Panc1 (cell line): ENCODE measurements around the gene KCNMB1. TPM values are rescaled to one million over a fixed set of nuclear protein-coding genes. Genes with fewer than 3 reads are reported as not detected.

ENCODE experiments used
- ATAC-seq: fragments of 200-7000 bp; cut with Tn5 transposase; 2 replicates; pipeline ENCODE4 v1.9.1; 2020; ENCODE audit warnings: mild to moderate bottlenecking, moderate library complexity
- BruUV-seq: library from RNA; stranded (reverse); fragments of 400-500 nt; replicated peaks from 2 replicates; lab custom pipeline; 2021; lab: Mats Ljungman, UMichigan
- CTCF ChIA-PET: fragments of 300-600 bp; sonication (Branson Sonifier 250); formaldehyde crosslinking; loops from one replicate; lab custom pipeline; 2022; ENCODE audit warnings: antibody characterized with exemption; lab: Charles Lee
- POLR2A ChIA-PET: fragments of 300-600 bp; sonication (Branson Sonifier 250); formaldehyde crosslinking; loops from one replicate; lab custom pipeline; 2022; ENCODE audit warnings: antibody characterized with exemption; lab: Charles Lee
- DNase-seq: peaks from one replicate; pipeline ENCODE4 v3.0.0-alpha.2; 2010; ENCODE audit warnings: low read depth, low spot score
- H3K27ac ChIP-seq: 2 replicates; pipeline ENCODE4 v1.5.1; 2011; ENCODE audit warnings: mild to moderate bottlenecking, low read length, inconsistent platforms
- H3K27me3 ChIP-seq: fragments of 200-500 bp; sonication (Bioruptor generic); 2 replicates; pipeline ENCODE4 v1.6.0; 2014; ENCODE audit warnings: low read length, inconsistent platforms; ENCODE audit not compliant: control insufficient read depth, insufficient read depth
- H3K36me3 ChIP-seq: fragments of 200-500 bp; sonication (Bioruptor generic); 2 replicates; pipeline ENCODE4 v1.5.1; 2014; ENCODE audit warnings: inconsistent platforms, mild to moderate bottlenecking, low read length, moderate library complexity; ENCODE audit not compliant: control insufficient read depth, insufficient read depth
- H3K4me1 ChIP-seq: 2 replicates; pipeline ENCODE4 v1.5.1; 2011; ENCODE audit warnings: inconsistent platforms, mild to moderate bottlenecking, low read length, moderate library complexity; ENCODE audit not compliant: control insufficient read depth, insufficient read depth
- H3K4me3 ChIP-seq, 2 experiments: 2 replicates each; pipeline ENCODE4 v1.5.1; 2011 to 2012; ENCODE audit warnings: low read depth in 2 of 2, low read length in 2 of 2, mild to moderate bottlenecking in 2 of 2, inconsistent platforms in 1 of 2, moderate library complexity in 1 of 2
- H3K9me3 ChIP-seq: fragments of 200-500 bp; sonication (Bioruptor generic); 2 replicates; pipeline ENCODE4 v1.5.1; 2014; ENCODE audit warnings: low read depth, mild to moderate bottlenecking, inconsistent platforms, low read length, moderate library complexity; ENCODE audit not compliant: control insufficient read depth, insufficient read depth
- POLR2AphosphoS5 ChIP-seq: IDR thresholded peaks from 2 replicates; pipeline ENCODE4 v1.6.1; 2012; ENCODE audit warnings: mild to moderate bottlenecking, low read depth, low read length, moderate library complexity
- REST ChIP-seq, 2 experiments: IDR thresholded peaks; 2 replicates each; pipeline ENCODE4 v1.6.1; 2011 to 2012; ENCODE audit warnings: low read depth in 2 of 2, control low read depth in 1 of 2, low read length in 1 of 2, mild to moderate bottlenecking in 1 of 2, moderate library complexity in 1 of 2; ENCODE audit not compliant: insufficient read depth in 1 of 2
- SIN3A ChIP-seq: IDR thresholded peaks from 2 replicates; pipeline ENCODE4 v1.6.1; 2012; ENCODE audit warnings: low read depth, mild to moderate bottlenecking, low read length, moderate library complexity, borderline replicate concordance; ENCODE audit not compliant: insufficient read depth
- TCF7L2 ChIP-seq: IDR thresholded peaks from 2 replicates; pipeline ENCODE4 v1.6.1; 2011; ENCODE audit warnings: mild to moderate bottlenecking, low read depth, low read length, inconsistent platforms
- in situ Hi-C: cut with HindIII; loops from 2 replicates; pipeline ENCODE4 v1.10.0; 2016; ENCODE audit warnings: low sequenced_read_pairs, low pct_unique_long_range_greater_than_20kb
- intact Hi-C: fragments of 100-400 bp; cut with micrococcal nuclease; formaldehyde crosslinking; loops from one replicate; pipeline ENCODE4 v1.10.0; 2022; ENCODE audit not compliant: unreplicated experiment
- total RNA-seq: library from RNA; stranded (reverse); gene quantifications from one replicate; pipeline ENCODE4 v1.2.1, GENCODE V29; 2021; ENCODE audit not compliant: unreplicated experiment
- TF ChIP-seq, protein P1 (sequence below): fragments of 450-650 bp; IDR thresholded peaks from 2 replicates; pipeline ENCODE4 v1.5.1; 2017; ENCODE audit warnings: mild to moderate bottlenecking

Gene KCNMB1
- total RNA-seq, 1 experiment from 2014 or later: not detected

GRCh38 chr5:170347022-170347567 is 42.1 kb downstream of the KCNMB1 start:
- no peaks in the 10 kb centered on the region for H3K36me3 ChIP-seq
- ChIA-PET CTCF (no interaction called here), POLR2A (no interaction called here)
- no peaks in the 10 kb centered on the region for H3K9me3 ChIP-seq
- no peak overlapping the region for H3K27ac ChIP-seq
- ATAC-seq (no peak), DNase-seq (no peak)
- H3K27me3 ChIP-seq: peaks cover 38% of the 10 kb centered on the region
- no TSS peak for BruUV-seq
- no peak for TF ChIP-seq REST (IDR thresholded peaks at IDR 0.05; ENCODE audit: insufficient read depth in 1 of 2, low read depth in 2 of 2, low read length in 1 of 2)
- TF ChIP-seq, protein P1, sequence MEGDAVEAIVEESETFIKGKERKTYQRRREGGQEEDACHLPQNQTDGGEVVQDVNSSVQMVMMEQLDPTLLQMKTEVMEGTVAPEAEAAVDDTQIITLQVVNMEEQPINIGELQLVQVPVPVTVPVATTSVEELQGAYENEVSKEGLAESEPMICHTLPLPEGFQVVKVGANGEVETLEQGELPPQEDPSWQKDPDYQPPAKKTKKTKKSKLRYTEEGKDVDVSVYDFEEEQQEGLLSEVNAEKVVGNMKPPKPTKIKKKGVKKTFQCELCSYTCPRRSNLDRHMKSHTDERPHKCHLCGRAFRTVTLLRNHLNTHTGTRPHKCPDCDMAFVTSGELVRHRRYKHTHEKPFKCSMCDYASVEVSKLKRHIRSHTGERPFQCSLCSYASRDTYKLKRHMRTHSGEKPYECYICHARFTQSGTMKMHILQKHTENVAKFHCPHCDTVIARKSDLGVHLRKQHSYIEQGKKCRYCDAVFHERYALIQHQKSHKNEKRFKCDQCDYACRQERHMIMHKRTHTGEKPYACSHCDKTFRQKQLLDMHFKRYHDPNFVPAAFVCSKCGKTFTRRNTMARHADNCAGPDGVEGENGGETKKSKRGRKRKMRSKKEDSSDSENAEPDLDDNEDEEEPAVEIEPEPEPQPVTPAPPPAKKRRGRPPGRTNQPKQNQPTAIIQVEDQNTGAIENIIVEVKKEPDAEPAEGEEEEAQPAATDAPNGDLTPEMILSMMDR: no peak
- TF ChIP-seq TCF7L2: no peak
- no peak for TF ChIP-seq SIN3A
- no peak for TF ChIP-seq POLR2AphosphoS5
- no peaks in the 10 kb centered on the region for H3K4me1 ChIP-seq
- intact Hi-C loops: no loop called here
- H3K4me3 ChIP-seq: no peak overlapping the region
- in situ Hi-C loops: no loop called here

- Histone ChIP-seq H3K27ac (no peak overlapping the region), H3K36me3 (no peaks in the 10 kb centered on the region), H3K27me3 (peaks cover 38% of the 10 kb centered on the region), H3K4me1 (no peaks in the 10 kb centered on the region), H3K4me3 (no peak overlapping the region), H3K9me3 (no peaks in the 10 kb centered on the region)
- BruUV-seq: no TSS peak
- DNase-seq: no peak
- in situ Hi-C loops: no loop called here
- CTCF ChIA-PET: no interaction called here
- intact Hi-C loops: no loop called here
- POLR2A ChIA-PET: no interaction called here
- no peak for ATAC-seq
- TF ChIP-seq TCF7L2 (no peak), POLR2AphosphoS5 (no peak), REST (IDR thresholded peaks at IDR 0.05; ENCODE audit: insufficient read depth in 1 of 2, low read depth in 2 of 2, low read length in 1 of 2) (no peak), SIN3A (no peak)
- TF ChIP-seq, protein P1: no peak
Measured at GRCh38 chr5:170345971-170346370, 43.2 kb downstream of the KCNMB1 start.
